ENCODE measurements around the gene LIMA1. TPM values are rescaled to one million over a fixed set of nuclear protein-coding genes. Genes with fewer than 3 reads are reported as not detected.

Gene LIMA1
- total and polyA plus RNA-seq, 9 of the 15 experiments (the other 6 are each of a cell fraction or from before 2014, with no cell fraction given), result 20.2 to 37.8 (median 27.3) TPM

DNA sequence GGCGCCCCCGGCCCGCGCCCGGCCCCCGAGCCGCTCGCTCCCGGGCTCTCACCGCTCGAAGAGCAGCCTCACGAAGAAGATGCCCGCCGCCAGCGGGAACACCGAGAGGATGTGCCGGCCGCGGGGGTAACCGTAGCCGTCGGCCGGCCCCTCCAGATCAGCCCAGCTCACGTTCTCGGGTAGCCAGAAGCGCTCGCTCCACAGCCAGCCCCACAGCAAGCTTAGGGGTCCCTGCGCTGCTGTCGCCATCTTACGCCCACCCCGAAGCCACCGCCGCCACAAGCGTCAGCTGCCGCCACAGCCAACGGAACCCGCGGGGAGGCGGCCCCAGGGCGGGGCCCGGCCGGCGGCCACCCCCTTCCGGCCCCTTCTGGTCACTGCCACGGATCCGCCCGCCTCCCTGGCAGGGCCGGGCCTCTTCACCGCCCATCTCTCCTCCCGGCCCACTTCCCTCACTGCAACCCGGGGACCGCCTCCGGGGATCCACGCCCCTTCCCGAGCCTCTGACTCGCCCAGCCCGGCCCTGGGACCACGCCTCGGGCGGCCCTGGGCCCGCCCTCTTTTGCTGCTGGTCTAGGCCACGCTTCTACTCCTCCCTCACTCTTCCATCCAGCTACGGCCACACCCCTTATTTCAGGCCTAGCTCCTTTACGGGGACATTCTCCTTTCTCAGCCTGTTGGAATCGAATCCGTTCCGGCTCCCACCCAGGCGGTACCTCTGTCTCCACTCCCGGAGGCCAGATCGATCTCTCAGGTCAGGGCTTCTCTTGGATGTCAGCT lies 116.1 kb downstream of the LIMA1 start, which contains the start of gene CERS5 (continued):
- TF ChIP-seq, protein P1, sequence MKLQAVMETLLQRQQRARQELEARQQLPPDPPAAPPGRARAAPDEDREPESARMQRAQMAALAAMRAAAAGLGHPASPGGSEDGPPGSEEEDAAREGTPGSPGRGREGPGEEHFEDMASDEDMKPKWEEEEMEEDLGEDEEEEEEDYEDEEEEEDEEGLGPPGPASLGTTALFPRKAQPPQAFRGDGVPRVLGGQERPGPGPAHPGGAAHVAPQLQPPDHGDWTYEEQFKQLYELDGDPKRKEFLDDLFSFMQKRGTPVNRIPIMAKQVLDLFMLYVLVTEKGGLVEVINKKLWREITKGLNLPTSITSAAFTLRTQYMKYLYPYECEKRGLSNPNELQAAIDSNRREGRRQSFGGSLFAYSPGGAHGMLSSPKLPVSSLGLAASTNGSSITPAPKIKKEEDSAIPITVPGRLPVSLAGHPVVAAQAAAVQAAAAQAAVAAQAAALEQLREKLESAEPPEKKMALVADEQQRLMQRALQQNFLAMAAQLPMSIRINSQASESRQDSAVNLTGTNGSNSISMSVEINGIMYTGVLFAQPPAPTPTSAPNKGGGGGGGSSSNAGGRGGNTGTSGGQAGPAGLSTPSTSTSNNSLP (IDR thresholded peaks at IDR 0.05; ENCODE audit: borderline replicate concordance, low read depth, low read length), result no peak
- 0 out of 4 replicates have a peak, but pooled peaks of 1 of the 2 experiments have one; percentile 39 for TF ChIP-seq TEAD1 (CRISPR knock-in tag; IDR thresholded peaks at IDR 0.05)
- TF ChIP-seq, protein P2, sequence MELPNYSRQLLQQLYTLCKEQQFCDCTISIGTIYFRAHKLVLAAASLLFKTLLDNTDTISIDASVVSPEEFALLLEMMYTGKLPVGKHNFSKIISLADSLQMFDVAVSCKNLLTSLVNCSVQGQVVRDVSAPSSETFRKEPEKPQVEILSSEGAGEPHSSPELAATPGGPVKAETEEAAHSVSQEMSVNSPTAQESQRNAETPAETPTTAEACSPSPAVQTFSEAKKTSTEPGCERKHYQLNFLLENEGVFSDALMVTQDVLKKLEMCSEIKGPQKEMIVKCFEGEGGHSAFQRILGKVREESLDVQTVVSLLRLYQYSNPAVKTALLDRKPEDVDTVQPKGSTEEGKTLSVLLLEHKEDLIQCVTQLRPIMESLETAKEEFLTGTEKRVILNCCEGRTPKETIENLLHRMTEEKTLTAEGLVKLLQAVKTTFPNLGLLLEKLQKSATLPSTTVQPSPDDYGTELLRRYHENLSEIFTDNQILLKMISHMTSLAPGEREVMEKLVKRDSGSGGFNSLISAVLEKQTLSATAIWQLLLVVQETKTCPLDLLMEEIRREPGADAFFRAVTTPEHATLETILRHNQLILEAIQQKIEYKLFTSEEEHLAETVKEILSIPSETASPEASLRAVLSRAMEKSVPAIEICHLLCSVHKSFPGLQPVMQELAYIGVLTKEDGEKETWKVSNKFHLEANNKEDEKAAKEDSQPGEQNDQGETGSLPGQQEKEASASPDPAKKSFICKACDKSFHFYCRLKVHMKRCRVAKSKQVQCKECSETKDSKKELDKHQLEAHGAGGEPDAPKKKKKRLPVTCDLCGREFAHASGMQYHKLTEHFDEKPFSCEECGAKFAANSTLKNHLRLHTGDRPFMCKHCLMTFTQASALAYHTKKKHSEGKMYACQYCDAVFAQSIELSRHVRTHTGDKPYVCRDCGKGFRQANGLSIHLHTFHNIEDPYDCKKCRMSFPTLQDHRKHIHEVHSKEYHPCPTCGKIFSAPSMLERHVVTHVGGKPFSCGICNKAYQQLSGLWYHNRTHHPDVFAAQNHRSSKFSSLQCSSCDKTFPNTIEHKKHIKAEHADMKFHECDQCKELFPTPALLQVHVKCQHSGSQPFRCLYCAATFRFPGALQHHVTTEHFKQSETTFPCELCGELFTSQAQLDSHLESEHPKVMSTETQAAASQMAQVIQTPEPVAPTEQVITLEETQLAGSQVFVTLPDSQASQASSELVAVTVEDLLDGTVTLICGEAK (IDR thresholded peaks at IDR 0.05), result peak; percentile 61
- TF ChIP-seq, protein P2 (CRISPR knock-in tag; IDR thresholded peaks at IDR 0.05), result no peak
- peak; percentile 81; the same call in 1 of the 2 replicates for TF ChIP-seq RB1 (IDR thresholded peaks at IDR 0.05; ENCODE audit: low read depth)
- peak; percentile 31; the same call in 1 of the 2 replicates for TF ChIP-seq ELF1 (tag; IDR thresholded peaks at IDR 0.05)
- no peak for TF ChIP-seq MTA1 (IDR thresholded peaks at IDR 0.05; ENCODE audit: borderline replicate concordance)
- no peak for TF ChIP-seq KAT8 (IDR thresholded peaks at IDR 0.05; ENCODE audit: low read depth)
- peak; percentile 28; the same call in 1 of the 2 replicates for TF ChIP-seq POLR2AphosphoS5 (IDR thresholded peaks at IDR 0.05; ENCODE audit: control insufficient read depth, insufficient read depth, low read depth, low read length)
- no peak for TF ChIP-seq RUNX1 (IDR thresholded peaks at IDR 0.05; ENCODE audit: low read depth)
- TF ChIP-seq ZNF696 (CRISPR knock-in tag; conservative IDR thresholded peaks at IDR 0.05), result no peak
- peak; percentile 55 to 86 for TF ChIP-seq MAZ (CRISPR knock-in tag; conservative IDR thresholded peaks at IDR 0.05 in 1 of 2, IDR thresholded peaks at IDR 0.05 in 1 of 2)
- 0 out of 4 replicates have a peak, but pooled peaks of 1 of the 2 experiments have one; percentile 15 for TF ChIP-seq UBTF (IDR thresholded peaks at IDR 0.05; ENCODE audit: borderline replicate concordance in 1 of 2, low read depth in 2 of 2, low read length in 2 of 2)
